Hepatocyte (in vitro differentiated cells): ENCODE data around the gene GIPC1.

ENCODE experiments used
- EZH2 ChIP-seq: fragments of 200-600 bp; sonication (generic); IDR thresholded peaks from 2 replicates; pipeline ENCODE4 v1.6.1; 2016; ENCODE audit warnings: antibody characterized with exemption, mild to moderate bottlenecking, borderline replicate concordance
- EZH2phosphoT487 ChIP-seq: fragments of 200-600 bp; sonication (generic); IDR thresholded peaks from one replicate; pipeline ENCODE4 v1.6.1; 2018; ENCODE audit warnings: antibody characterized with exemption, mild to moderate bottlenecking, low read depth, moderate library complexity; ENCODE audit not compliant: unreplicated experiment, severe bottlenecking

GRCh38 chr19:14517840-14518505 lies 22.0 kb upstream of the GIPC1 start, which contains the start of gene DNAJB1:
- TF ChIP-seq EZH2 (no peak), EZH2phosphoT487 (no peak)
